GM18520 (cell line): Measurements from ENCODE around the gene ZFYVE28.
"Not testable (repeated sequence)": the region's sequence is repeated elsewhere in the genome, so short reads cannot be mapped to it uniquely, and the experiment has no call there.

Experiments used
- ATAC-seq: cut with Tn5 transposase; IDR thresholded peaks from one replicate; pipeline ENCODE4 v1.9.1; 2021; ENCODE audit not compliant: unreplicated experiment

Gene ZFYVE28

DNA sequence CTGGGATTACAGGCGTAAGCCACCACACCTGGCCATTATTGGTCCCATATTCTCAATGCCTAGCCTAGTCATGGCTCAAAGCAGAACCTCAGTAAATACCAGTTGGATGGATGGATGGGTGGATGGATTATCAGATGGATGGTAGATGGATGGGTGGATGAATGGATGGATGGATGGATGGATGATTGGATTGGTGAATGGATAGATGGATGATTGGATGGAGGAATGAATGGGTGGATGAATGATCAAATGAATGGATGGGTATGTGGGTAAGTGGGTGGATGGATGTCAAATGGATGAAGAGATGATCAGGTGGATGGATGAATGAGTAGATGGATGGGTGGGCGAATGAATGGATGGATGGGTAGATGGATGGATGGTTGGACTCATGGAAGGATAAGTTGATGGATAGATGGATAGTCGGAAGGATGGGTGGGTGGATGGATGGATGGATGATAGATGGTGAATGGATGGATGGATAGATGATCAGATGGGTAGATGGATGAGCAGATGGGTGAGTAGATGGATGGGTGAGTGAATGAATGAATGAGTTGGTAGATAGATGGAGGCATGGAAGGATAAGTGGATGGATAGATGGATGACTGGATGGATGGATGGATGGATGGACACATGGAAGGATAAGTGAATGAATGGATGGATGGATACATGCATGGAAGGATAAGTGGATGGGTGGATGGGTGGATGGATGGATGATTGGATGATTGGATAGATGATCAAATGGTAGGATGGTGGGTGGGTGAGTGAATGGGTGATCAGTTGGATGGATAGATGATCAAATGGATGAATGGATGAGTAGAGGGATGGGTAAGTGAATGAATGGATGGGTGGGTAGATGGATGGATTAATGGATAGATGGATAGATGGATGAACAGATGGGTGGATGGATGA is 28.5 kb upstream of the ZFYVE28 start:
- no peak for ATAC-seq

GRCh38 chr4:2445571-2445970 is 27.1 kb upstream of the ZFYVE28 start:
- ATAC-seq: no peak

GRCh38 chr4:2445130-2445529 is 26.7 kb upstream of the ZFYVE28 start:
- ATAC-seq: no peak

DNA sequence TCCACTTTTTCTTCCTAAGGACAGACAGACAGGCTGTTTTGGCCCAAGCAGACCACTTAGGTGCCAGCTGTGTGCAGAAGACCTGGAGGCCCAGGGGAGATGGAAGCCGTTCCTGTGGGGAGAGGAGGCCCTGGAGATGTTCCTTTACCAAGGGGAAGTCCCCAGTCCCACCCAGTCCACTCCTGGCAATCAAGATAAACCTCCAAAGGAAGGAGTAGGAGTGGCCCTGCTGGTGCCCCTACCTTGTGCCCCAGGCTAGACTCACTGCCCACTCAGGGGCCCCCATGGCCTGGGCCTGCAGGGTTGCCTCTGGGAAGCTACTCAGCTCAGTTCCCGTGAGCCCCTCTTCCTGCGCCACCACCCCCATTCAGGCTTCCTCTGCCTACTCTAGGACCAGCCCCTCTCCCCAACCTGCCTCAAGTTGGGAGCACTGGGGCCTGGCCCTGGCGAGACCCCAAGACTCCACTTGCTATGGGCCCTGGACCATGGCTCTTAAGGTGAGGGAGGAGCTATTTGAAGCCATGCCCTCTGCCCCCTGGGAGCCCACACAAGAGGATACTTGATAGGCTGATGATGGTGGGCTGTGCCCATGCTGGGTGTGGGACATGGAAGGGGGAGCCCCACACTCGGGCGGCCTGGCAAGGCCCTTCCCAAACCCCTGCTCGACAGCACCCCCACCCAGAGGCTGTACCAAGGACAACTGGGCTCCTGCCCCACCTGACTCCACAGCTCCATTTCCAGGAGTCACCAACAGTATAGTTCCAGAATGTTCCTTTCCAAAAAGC is 25.7 kb upstream of the ZFYVE28 start:
- no peak for ATAC-seq

GRCh38 chr4:2443061-2443730 is 24.8 kb upstream of the ZFYVE28 start:
- ATAC-seq: no peak

DNA sequence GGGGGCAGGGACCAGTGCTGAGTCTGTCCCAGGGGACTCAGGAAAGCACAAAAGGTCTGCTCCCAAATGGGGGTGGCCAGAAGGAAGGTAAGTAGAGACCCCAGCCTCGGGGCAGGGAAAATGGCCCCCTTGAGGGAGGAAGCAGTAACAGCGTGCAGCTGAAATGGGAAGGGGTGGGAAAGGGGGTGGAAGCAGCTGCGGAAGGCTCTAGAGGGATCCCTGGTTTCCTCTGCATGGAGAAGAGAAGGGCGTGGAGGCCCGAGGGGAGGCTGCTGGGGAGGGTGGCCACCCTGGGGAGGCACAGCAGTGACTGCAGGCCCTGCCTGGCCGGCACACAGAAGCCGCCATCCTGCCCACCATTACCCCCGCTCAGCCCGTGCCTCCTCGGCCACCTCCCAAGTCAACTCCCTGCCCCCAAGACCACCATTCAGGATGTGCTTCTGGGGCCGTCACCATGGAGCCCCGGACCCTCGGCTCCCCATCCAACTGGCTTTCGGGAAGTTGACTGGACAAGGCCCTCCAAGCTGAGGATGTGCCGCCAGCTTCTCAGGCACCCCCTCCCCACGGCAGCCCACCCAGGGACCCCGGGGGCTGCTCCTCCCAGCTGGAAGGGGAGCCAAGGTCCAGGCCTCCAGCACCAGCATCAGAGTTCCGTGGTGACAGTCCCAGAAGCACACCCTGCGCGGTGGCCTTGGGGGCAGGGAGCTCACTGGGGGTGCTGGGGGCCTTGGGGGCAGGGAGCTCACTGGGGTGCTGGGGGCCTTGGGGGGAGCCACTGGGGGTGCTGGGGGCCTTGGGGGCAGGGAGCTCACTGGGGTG is 23.9 kb upstream of the ZFYVE28 start:
- no peak for ATAC-seq

DNA sequence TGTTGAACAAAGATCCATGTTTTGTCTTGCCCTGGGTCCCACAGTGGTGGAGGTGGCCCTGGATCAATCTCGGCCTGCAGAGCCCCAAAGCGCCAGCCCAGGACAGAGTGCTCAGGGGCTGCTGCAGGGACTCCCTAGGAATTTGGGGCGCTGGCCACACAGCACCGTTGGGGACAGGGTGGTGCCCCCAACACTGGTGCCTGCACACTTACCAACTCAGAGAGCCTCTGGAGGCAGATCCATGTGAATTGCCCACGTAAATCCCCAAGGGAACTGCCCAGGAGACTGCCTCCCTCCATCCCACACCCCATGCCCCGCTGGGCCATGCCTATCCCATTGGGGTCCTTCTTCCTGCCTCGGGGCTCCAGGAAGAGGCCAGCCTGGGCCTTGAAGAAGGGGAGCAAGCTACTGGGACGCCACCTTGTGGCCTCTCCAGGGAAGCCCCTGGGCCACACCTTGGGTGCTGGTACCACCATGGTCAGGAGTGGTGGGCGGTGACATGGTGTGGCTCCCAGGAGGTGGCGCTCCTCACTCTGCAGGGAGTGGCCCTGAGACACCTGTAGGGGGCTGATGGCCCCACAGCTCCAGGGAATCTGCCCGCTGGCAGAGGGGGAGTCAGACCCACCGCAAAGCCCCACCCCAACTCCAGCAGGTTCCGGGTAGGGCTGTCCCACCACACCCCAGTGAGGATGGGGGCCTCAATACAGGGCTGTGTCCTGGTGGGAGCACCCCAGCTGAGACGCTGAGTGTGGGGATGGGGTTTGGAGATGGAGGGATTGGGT is 23.1 kb upstream of the ZFYVE28 start:
- peak; percentile 60 for ATAC-seq

DNA sequence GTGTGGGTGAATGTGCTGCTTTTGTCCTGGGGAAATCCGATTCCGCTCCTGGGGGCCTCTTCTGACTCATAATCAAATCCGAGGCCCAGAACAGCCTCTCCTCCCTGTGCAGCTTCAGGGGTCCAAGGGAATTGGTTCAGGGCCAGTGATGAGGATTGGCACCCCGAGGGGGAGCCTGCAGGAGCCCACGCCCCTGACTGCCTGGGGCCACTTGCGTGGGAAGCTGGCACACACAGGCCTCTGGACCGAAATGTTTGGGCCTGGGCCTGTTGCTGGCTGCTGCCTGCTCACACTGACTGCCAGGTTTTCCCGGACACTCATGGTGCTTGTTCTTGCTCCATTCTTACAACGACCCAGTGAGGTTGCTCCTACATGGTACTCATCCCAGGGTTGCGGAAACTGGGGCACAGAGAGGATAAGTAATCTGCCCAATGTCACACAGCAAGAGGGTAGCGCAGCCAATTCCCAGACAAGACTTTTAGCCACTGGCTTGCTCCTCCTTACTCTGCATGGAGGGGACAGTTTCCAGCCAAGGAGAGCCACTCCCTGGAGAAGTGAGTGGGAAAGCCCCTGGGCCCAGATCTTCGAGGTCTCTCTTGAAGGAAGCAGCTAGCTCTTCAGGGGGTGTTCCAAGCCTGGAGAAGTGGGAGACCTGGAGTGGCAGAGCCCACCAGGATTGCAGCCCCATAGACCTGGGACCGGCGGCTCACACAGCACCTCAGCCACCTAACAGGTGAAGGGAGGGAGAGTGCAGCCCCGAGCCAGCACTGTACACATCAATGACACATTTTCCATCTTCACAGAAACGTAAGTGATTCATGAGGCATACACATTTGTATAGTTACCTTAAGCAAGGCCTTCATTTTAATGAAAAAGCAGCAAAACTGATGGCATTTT is 20.6 kb upstream of the ZFYVE28 start:
- no peak for ATAC-seq

DNA sequence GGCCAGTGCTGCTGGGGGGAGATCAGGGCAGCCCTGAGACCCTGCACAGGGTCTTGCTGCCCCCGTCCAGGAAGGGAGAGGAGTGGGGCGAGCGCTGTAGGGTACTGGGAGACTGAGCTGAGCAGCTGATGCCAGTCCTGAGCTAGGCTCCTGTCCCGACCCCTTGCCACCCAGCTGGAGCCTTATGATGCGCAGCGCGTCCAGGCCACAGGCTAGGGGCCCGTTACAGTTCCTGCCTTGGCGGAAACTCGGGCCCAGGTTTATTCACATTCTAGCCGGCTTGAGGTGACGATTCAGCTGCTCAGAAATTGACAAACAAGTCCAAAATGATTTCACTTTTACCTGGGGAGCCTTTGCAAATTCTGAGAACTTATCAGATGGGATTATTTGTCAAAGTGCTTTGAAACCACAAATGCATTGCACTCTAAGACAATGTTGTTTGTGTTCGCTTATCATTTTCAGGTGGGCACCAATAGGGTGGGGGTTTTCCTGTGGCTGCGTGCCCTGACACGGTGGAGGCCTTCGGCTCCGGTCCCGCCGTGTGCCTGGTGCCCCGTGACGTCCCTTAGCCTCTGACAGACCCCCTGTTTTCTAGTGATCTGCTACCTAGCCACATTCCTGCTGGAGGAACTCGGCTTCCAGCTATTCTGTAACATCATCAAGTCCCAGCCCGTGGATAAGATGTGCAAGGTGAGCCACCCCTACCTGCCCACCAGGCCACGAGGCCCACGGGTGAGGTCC is 19.2 kb upstream of the ZFYVE28 start:
- no peak for ATAC-seq

DNA sequence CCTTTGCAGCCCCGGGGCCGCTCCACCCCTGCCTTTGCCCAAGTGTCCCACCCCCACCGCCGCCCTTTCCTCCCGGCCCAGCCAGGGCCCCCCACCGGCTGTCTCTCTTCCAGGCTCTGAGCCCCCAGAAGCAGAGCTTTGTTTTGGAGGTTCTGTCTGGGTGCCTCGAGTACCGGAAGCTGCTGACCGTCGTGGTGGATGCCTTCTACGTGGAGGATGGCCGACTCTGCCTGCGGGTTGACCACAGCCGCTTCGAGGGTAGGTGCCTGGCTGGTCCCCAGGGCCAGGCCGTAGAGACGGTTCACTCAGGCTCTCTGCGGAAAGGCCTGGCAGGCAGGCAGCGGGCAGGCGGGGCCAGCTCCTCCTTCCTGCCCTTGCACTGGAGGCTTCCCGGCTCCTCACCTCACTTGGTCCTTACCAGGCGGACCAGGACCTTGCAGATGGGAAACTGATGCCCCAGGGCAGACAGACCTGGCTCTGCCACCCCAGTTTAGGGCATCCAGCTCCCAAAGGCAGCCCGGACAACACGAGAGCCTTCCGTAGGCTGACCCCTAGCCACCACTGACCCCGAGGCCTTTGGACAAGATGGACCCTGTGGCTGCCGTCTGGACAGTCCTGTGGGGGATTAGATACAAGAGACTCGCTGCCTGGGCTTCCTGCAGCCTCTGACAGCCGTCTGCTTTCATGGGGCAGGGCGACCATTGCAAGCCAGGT is 18.5 kb upstream of the ZFYVE28 start:
- ATAC-seq: no peak

DNA sequence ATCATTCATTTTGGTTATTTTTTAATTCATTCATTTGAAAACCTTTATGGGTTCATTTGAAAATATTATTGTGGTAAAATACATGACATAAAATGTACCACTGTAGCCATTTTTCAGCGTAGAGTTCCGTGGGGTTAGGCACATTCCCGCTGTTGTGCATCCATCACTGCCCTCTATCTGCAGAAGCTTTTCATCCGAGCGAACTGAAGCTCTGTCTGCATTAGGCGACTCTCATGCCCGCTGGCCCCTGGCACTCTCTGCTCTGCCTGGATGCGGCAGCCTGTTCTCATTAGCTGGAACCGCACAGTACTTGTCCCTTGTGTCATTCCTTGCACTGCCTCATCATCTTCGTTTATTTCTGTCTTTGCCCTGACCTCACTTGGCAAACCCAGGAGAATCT is 17.9 kb upstream of the ZFYVE28 start:
- no peak for ATAC-seq

GRCh38 chr4:2434420-2434819 is 16.0 kb upstream of the ZFYVE28 start:
- ATAC-seq: no peak

- ATAC-seq: no peak
Measured at GRCh38 chr4:2433609-2434350, 15.3 kb upstream of the ZFYVE28 start.

GRCh38 chr4:2432991-2433530 is 14.6 kb upstream of the ZFYVE28 start:
- ATAC-seq: no peak

- ATAC-seq: no peak
Measured at GRCh38 chr4:2432004-2432403, 13.6 kb upstream of the ZFYVE28 start.

GRCh38 chr4:2429945-2430757 is 11.7 kb upstream of the ZFYVE28 start:
- not testable (repeated sequence) for ATAC-seq
